GM12874 (cell line): ENCODE results near the gene GLDN.

Source experiments
- TF ChIP-seq, protein P1 (sequence below): IDR thresholded peaks from 2 replicates; pipeline ENCODE4 v1.5.1; 2011; ENCODE audit warnings: low read depth, mild to moderate bottlenecking, control low read depth, low read length, moderate library complexity; ENCODE audit not compliant: insufficient read depth

The GLDN gene

DNA sequence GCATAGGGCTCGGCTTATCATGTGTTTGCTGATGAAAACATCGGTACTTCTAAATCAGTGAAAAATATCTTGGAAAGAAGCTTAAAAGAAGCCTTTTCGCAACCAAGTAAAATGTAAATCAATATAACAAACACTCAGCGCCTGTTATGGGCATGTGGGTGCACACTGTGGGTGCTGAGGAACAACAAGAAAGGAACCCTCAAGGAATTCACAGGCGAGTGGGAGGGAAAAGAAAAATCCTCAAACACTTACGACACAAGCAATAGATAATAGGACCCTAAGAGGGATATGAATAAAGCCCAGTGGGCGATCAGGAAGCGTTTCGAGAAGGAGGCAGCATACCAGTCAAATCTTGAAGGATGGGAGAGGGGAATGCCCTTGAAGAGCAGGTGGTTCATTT is 21.9 kb downstream of the GLDN start:
- TF ChIP-seq, protein P1, sequence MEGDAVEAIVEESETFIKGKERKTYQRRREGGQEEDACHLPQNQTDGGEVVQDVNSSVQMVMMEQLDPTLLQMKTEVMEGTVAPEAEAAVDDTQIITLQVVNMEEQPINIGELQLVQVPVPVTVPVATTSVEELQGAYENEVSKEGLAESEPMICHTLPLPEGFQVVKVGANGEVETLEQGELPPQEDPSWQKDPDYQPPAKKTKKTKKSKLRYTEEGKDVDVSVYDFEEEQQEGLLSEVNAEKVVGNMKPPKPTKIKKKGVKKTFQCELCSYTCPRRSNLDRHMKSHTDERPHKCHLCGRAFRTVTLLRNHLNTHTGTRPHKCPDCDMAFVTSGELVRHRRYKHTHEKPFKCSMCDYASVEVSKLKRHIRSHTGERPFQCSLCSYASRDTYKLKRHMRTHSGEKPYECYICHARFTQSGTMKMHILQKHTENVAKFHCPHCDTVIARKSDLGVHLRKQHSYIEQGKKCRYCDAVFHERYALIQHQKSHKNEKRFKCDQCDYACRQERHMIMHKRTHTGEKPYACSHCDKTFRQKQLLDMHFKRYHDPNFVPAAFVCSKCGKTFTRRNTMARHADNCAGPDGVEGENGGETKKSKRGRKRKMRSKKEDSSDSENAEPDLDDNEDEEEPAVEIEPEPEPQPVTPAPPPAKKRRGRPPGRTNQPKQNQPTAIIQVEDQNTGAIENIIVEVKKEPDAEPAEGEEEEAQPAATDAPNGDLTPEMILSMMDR: no peak

DNA sequence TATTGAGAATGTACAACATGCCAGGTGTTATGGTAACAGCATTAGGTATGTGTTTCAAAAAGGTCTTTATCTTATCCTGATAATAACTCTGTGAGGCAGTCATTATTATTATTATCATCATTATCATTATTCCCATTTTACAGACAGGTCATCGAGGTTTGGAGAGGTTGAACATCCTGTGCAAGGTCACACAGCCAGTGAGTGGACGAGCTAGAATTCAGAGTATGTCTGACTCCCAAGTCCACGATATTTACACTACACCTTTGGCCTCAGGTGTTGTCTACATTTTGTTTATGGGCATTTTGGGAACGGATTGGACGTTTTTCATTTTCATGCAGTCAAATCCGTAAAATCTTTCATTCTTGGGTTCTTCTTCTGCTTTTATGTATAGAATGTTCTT is 24.0 kb downstream of the GLDN start:
- TF ChIP-seq, protein P1: no peak

DNA sequence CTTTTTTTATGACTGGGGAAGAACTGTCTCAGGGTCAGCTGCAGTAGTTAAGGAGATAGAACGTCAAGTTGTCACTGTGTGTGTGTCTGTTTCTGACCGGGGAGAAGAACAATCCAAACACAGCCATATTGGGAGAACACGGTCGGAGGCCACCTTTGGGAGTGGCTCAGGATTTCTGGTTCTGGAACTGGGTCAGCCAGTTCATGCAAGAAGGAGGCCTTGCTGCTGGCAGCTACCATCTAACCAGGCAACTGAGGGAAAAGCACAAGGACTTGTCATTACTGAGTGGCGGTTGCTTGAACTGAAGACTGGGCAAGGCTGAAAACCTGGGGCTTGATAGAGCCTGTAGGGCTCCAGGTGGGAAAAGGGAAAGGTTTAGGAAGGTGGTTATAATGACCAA is 24.6 kb downstream of the GLDN start:
- TF ChIP-seq, protein P1: no peak

DNA sequence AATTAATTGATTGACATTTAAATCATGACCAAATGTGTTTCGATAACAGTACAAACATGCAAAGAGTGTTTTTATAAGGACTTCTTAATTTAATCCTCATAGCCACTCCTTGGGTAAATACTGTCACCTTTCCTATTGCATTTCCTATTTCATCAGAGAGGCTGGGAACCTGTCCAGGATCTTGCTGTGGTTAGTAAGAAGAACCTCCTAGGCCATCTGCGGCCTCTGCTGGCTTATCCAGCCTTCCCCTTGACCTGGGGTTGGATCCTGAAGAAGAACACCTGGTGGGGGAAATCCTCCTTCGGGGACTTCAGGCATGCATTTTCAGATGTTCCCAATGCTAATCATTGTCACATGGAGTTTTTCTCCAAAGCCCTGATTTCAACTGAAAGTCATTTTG is 25.5 kb downstream of the GLDN start:
- TF ChIP-seq, protein P1: no peak

DNA sequence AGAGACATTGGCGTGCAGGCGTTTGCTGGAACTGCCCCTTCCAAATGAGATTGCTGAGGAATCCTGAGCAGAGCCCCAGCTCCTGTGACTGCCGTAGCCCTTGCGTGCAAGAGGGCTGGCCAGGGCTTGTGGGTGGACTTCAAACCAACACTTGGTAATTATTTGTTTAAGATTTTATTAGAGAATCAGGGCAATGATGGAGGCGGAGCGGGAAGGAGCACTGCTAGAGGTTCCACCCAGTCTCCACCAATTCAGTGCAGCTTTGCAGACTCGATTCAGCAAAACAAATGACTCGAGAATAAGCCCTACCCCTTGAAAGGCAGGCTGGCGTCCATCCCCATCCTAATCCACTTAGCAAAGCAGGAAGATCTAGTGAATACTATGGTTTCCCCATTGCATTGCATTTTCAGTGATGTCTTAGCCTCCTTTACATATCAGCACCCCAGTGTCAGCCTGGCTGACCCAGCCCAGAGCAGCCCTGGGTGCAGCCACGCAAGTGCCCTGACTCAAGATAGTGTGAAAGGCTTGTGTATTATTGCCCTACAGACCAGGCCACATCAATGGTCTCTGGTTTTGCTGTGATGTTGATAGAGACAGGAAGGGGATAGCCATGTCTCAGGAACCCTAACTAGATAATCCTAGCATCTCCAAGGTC is 26.0 kb downstream of the GLDN start:
- TF ChIP-seq, protein P1: no peak

DNA sequence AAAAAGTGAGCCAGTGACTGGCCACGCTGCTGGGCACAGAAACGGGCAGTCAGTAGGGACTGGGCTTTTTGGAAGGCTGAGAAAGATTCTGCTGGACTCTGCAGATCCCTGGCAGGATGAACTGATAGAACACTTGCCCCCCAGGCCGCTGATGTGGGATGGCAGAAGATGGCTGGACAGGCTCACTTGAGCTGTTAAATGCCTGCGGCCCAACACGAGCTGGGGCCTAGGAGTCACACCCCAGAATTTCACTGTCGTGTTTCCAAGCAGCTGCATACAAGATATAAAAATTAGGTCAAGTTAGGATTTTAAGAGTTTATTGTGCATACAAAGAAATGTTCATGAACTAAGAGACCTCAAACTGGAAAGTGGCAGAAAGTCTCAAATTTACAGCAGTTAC is 26.9 kb downstream of the GLDN start:
- TF ChIP-seq, protein P1: no peak

DNA sequence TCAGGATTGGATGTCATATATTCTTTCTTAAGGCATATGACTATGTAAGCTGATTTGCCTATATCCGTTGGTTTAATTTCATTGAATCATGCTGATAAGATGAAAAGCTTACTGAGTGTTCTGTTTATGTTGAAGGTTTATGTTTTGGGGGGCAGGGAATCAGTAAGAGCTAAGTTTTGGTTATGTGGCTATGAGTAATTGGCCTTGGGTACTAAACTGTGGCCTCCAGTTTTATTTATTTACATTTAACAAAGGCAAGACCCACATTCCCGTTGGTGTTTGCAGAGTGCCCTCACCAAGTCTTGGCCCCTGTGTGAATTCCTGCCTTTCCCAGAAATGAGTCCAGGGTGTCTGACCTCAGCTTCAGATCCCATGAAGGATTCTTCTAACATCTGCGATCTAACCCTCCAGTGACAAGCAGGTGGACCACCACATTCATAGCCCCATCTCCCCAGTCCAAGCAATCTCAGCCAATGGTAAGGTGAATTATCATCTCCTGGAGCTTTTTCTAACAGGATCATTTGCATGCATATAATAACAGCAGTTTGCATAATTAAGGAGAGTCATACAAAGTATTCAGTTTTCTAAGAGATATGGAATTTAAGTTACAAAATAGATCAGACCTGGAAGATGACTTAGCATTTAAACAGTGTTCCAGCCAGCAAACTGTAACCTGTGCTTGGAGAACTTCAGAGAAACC is 27.4 kb downstream of the GLDN start:
- TF ChIP-seq, protein P1: no peak
